ENCODE data around the gene RUNX3.

- TF ChIP-seq CTCF (conservative IDR thresholded peaks at IDR 0.05; ENCODE audit: low read length), result no peak
- no peak for TF ChIP-seq EZH2phosphoT487 (IDR thresholded peaks at IDR 0.05; ENCODE audit: borderline replicate concordance, low read depth, low read length)
These were observed 70.7 kb downstream of the RUNX3 start for GRCh38 chr1:24859063-24860010.
